NCI-H2171 (cell line): Measurements from ENCODE around the gene SRRT.

ENCODE experiments used
- DNase-seq: peaks from one replicate; lab custom pipeline; 2025; lab: John Stamatoyannopoulos, UW

Gene SRRT, protein sequence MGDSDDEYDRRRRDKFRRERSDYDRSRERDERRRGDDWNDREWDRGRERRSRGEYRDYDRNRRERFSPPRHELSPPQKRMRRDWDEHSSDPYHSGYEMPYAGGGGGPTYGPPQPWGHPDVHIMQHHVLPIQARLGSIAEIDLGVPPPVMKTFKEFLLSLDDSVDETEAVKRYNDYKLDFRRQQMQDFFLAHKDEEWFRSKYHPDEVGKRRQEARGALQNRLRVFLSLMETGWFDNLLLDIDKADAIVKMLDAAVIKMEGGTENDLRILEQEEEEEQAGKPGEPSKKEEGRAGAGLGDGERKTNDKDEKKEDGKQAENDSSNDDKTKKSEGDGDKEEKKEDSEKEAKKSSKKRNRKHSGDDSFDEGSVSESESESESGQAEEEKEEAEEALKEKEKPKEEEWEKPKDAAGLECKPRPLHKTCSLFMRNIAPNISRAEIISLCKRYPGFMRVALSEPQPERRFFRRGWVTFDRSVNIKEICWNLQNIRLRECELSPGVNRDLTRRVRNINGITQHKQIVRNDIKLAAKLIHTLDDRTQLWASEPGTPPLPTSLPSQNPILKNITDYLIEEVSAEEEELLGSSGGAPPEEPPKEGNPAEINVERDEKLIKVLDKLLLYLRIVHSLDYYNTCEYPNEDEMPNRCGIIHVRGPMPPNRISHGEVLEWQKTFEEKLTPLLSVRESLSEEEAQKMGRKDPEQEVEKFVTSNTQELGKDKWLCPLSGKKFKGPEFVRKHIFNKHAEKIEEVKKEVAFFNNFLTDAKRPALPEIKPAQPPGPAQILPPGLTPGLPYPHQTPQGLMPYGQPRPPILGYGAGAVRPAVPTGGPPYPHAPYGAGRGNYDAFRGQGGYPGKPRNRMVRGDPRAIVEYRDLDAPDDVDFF

GRCh38 chr7:100874577-100875355 is at the start of gene SRRT:
SRRT (plus strand) TSS chr7:100875103; CDS start chr7:100875591, 488 bp downstream.
- peak; percentile 99 for DNase-seq

- no peak for DNase-seq
Measured at GRCh38 chr7:100825215-100825671, 49.7 kb upstream of the SRRT start.

GRCh38 chr7:100825751-100826513 is 49.0 kb upstream of the SRRT start:
- DNase-seq: no peak

DNA sequence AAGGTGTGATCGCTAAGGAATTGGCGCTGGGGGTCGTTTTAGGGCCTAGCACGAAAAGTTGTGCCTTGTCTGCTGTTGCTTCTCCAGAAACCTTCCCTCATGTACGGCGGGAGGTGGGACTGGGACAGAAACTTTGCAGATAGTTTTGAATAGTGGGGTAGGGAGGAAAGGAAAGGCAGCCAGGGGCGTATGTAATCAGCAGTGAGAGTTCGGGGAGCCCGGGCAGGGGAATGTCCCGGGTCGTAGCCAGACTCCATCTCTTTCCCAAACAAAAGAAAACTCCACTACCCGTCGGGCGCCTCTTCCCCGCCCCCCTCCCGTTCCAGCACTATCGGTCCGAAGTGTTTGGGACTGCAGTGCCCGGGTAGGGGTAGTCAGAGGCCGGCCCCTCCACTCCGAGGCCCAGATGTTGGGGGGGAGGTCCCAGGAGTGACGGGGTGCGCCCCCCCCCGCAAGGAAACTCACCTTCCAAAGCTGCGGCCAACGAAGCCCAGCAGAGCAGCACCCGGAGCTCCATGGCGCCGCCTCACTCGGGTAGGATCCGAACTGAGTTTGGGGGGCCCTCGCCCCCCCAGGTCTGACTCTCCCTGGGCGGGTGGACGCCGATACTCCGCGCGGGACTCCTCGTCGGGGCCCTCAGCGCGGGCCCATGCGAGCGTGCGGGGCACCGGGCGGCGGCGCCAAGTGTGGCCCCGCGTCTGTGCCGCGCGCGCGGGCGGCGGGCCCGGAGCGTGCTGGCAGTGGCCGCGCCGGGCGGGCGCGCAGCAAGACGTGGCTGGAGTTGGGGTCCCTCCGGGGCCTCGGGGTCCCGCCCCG is 48.2 kb upstream of the SRRT start:
- DNase-seq: no peak

GRCh38 chr7:100827330-100828226 is 47.3 kb upstream of the SRRT start, which contains the start of gene EPHB4:
EPHB4 (minus strand) TSS chr7:100827523; CDS start chr7:100827030, 493 bp downstream.
- peak; percentile 76 for DNase-seq

DNA sequence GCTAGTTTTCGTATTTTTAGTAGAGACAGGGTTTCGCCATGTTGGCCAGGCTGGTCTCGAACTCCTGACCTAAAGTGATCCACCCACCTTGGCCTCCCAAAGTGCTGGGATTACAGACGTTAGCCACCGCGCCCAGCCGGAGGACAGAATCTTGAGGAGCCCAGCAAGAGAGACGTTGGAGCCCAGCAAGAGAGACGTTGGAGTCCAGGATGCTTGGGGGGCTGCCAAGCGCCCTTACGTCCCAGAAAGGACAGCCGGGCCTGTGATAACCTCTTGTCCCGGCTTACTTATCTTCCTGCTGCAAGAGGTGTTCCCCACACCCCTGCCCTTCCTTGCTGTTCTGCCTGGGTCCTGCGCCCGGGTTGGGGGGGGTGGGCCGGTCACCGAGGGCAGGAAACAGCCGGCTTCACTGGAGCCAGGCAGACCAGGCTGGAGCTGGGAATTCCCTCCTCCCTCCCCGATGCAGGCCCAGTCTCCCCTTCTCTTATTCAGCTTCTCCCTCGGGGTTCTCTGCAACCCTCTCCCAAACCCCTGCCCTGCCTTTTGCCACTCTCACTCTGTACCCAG is 45.7 kb upstream of the SRRT start:
- no peak for DNase-seq

DNA sequence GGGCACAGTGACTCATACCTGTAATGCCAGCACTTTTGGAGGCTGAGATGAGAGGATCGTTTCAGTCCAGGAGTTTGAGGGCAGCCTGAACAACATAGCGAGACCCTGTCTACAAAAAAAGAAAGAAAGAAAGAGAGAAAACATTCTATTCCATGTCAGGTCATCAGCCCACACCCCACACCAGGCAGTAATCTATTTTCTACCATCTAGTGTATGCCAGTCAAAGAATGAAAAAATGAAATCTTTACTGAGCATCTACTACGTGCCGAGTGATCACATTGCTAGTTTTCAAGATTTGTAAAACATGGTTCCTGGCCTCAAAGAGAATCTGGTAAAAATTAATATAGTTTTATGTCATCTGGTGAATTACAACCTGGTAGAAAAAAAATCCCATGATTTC is 44.5 kb upstream of the SRRT start:
- DNase-seq: no peak

DNA sequence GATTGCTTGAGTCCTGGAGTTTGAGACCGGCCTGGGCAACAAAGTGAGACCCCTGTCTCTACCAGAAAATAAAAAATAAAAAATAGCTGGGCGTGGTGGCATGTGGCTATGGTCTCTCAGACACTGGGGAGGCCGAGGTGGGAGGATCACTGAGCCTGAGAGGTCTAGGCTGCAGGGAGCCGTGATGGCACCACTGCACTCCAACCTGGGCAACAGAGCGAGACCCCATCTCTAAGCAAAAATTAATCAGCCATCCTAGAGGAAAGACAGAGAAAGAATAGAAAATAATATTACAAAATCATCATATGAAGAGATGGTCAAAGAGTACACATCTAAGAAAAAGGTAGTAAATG is 42.6 kb upstream of the SRRT start:
- no peak for DNase-seq

GRCh38 chr7:100835903-100836811 is 38.7 kb upstream of the SRRT start:
- no peak for DNase-seq

- no peak for DNase-seq
Measured at GRCh38 chr7:100836812-100837098, 38.1 kb upstream of the SRRT start.

GRCh38 chr7:100837099-100837836 is 37.6 kb upstream of the SRRT start:
- peak; percentile 92 for DNase-seq

DNA sequence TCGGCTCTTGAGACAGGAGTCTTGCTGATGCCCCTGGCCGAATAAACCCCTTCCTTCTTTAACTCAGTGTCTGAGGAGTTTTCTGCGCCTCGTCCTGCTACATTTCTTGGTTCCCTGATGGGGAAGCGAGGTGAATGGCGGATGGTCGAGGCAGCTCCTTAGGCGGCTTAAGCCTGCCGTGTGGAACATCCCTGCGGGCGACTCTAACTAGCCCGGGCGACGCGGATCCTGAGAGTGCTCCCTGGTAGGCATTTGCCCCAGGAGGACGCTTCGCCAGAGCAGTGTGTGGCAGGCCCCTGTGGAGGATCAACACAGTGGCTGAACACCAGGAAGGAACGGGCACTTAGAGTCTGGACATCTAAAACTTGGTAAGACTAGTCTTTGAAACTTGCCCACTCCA is 35.5 kb upstream of the SRRT start:
- DNase-seq: no peak

GRCh38 chr7:100840470-100841100 is 34.3 kb upstream of the SRRT start:
- DNase-seq: no peak

DNA sequence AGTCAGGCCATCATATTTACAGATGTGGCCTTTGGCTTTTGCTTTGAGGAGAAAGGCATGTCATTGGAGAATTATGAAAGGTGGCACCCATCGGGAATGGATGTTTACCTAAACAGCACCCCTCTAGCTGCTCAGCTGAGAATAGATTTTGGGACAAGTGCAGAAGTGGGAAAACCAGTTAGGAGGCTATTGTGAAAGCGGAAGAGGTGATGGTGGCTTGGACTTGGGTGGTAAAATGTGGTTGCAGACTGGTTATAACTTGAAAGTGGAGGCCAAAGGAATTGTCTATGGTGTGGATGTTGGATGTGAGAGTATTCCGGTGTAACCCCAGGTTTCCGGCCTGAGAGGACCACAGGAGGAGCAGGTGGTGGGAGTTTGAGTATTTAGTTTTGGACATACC is 27.5 kb upstream of the SRRT start:
- DNase-seq: no peak

GRCh38 chr7:100852048-100852872 is 22.6 kb upstream of the SRRT start, which contains the start of gene SLC12A9:
SLC12A9 (plus strand) TSS chr7:100852713; CDS start chr7:100854198, 1,485 bp downstream.
- peak; percentile 88 for DNase-seq
